DMS114 treated with DMSO at 0.1 percent for 48 hours (cell line): ENCODE results near the gene MBTPS1.

Experiments used
- DNase-seq: peaks from one replicate; lab custom pipeline; 2025; ENCODE audit not compliant: unreplicated experiment; lab: John Stamatoyannopoulos, UW

MBTPS1 gene

DNA sequence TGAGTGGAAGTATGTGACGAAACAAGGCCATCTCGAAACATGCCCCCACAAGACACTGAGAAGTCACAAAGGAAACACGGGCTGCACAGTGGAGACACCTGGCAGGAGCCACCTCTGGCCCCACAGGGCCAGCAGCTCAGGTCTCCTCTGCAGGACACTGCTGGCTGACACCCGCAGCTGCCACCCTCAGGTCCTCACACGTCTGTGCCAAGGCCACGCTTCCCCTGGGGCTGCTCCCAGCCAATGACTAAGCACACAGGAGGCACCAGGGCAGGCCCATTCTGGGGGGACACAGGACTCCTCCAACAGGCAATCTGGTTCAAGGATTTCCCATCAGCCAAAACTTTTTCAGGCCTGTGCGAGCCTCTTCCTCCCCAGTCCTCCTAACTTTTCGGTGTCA is 36.4 kb downstream of the MBTPS1 start:
- DNase-seq: no peak

DNA sequence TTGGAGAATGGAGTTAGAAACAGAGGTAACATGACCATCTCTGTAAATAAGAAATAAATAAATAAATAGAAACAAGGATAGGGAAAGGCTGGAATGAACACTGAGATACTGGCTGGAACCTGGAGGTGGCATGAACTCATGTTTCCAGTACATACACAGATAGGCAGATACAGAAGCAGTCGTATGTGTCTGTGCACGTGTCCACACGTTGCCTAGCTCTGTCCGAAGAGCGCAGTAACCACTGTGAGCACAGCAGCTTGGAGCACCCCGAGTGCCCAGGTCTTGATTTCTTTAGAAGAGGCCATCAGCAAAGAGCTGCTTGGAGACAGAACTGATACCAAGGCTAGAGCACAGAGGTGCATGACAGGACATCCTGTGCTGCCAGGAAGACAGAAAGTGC is 37.1 kb downstream of the MBTPS1 start:
- no peak for DNase-seq

DNA sequence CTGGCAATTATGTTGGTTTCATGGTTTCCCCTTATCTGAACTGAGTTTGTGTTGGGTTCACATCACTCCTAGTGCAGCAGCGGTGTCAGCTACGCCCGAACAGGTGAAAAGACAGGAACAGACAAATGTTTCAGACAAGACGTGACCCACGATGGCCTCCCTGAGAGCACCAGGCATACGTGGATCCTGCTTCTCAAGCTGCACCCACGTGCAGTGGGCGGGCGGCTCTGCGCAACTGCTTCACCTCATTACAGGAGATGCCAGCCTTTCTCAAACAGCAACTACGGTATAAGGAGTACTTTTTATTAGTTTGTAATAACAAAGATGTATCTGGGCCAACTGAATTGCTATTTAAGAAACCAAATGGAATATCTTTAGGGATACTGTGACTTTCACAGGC is 41.4 kb downstream of the MBTPS1 start:
- no peak for DNase-seq

DNA sequence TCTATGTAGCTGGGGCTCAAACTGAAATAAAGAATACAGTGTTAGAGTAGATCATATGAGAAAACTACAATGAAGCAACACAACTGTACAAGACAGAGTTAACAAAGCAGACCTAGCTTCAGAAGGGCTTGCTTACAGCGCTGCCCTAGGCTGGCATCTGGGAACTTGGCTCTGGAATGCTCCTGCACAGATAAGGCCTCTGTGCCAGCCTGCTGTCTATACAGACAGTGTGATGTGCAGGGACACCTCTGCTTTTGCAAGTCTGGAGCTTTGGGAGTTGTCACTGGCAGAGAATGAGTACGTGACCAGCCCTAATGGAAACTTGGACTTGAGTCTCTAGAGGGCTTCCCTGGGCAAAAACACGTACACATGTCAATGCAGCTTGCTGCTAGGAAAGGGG is 42.0 kb downstream of the MBTPS1 start:
- DNase-seq: no peak

DNA sequence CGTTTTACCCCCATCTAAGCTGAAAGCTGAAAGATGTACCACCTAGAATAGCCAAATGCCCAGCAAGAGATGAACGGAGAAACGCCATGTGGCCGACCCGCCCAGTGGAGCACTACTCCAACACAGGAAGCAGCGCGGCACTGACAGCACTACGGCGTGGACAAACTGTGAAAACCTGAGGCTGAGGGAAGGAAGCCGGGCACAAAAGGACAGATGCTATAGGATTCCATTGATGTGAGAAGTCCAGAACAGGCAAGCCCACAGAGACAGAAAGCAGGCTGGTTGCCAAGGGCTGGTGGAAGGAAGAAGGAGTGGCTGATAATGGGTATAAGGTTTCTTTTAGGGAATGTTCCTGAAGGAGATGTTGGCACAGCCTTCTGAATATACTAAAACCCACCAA is 44.7 kb downstream of the MBTPS1 start:
- DNase-seq: no peak

DNA sequence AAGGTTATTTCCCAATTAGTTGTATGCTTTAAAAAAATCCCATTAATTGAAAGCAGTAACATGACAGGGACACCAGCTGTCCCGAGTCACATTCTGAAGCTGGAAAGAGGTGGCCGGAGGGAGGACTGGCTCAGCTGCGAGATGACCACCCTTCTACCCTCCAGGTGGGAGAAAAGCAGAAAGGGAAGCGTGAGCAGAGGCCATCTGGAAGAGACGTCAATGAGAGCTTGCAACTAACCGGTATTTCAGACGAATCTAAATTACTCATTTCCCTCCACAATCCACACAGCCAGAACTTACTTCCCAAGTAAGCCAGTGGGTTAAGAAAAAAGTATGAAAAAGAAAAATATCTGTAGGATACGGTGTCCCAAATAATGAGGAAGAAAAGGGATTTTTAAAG is 45.6 kb downstream of the MBTPS1 start:
- no peak for DNase-seq

DNA sequence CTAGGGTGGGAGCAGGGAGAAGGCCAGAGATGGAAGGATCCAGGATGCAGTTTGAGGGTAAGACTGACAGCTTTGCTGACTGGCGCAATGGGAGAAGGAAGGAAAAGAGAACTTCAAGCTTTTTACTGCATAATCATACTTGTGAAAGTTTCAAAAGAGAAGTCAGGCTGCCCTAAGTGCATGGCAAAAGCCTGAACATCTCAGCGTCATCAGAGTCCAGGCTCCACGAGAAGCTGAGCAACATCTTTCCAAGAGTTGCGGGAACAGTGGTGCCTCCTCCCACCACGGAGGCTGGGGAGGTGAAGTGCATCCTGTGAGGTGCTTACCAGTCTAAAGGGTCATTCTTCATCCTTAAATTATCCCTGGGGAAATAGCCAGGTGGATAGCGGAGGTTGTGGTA is 47.2 kb downstream of the MBTPS1 start:
- DNase-seq: no peak

DNA sequence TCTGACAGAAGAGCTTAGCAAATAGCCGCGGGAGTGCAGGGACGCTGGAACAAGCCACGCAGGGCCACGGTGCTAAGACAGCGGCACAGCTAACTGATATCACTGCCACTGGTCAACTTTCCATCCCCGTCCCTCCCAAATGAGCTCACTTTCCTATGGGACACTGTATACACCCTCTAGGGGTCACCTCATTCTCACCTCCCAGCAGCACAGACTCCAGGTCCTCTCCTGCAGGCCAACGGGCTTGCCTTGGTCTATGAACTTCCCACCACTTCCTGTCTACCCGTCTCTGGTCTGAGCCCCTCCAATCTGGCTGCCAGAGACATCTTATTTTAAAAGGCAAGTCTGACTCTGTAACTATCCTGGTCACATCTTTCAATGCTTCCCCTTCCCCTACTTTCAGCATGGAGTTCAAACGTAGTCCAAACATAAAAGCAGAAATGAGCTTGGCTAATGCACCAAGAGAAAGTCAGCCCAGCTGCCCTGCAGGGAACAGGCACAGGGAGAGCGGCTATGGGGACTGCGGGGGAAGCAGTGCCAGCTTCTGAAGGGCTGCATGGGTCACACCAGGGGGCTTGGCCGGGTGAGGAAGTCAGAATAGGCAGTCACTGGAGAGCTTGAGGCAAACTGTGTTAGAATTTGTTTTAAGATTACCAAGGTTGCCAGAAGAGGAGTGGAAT is 47.8 kb downstream of the MBTPS1 start:
- DNase-seq: no peak

DNA sequence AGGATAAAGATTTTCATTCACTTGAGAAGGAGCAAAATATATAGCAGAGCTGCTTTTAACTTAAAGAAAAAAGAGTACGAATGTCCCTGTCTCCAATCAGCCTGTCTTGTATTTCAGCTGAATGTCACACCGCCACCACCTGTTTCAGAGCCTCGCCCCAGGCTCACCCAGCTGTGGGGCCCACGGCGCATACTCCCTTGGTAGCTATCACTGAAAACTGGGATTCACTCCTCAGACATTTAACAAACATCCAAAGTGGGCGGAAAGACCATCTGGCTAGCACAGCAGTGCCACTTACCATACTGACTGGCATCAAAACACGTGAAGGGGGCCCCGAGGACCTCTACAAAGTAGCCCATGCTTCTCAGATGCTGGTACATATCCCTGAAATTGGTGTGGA is 48.7 kb downstream of the MBTPS1 start:
- no peak for DNase-seq

DNA sequence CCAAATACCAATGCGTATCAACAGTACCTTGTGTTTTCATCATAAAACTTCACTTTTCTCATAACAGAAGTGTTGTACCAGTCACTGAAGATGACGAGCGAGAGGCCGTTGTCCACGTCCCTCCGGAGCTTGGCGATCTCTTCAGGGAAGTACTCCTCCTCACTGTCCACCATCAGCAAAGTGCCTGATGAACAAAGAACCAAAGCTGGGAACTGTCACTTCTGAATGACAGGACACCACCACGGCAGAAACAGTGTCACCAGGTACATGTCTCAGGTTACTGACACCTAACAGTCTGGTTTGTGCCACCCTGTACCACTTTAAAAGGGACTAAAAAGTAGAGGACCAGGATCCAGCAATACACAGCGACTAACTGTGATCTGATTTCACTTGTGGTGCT is 49.1 kb downstream of the MBTPS1 start:
- no peak for DNase-seq

DNA sequence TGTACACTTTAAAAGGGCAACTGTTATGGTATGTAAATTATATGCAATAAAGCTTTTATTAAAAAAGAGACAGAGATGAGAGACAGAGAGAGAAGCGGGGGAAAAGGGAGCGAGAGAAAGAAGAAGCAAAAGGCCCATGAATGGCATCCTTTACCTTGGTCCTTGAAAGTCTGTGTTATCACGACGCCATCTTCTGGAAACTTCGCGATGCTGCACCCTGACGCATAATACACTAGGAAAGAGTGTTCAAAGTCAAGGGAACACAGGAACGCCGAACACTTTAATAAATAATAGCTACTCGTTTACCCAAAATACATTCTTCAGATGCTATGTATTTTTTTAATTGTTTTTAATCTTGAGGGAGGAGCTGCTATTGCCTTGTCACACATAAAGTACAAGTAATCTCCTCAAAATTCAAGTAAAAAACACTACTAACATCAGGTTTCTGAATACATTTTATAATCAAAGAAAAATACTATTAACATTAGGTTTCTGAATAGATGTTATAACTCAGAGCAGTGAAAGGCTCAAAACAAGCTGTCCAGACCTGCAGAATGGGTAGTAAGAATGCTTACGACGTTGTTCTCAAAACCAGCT is 51.1 kb downstream of the MBTPS1 start:
- DNase-seq: peak; percentile 64

DNA sequence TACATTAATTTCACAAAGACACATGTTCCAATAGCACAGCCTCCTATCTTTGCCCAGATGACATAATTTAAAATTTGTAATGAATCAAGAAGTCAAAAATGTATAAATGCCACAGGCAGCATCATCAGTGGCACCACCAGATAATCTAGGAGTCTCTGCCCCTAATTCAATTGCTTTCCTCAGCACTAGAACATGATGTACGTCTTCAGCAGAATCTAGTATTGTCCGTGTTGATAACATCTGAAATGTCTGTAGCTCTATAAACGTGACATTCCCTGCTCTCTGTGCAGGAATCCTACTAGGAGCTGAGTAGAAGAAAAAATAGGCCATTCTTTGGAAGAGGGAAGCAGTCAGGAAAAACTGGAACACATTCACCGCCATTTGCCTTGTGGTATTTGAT is 52.8 kb downstream of the MBTPS1 start:
- no peak for DNase-seq

DNA sequence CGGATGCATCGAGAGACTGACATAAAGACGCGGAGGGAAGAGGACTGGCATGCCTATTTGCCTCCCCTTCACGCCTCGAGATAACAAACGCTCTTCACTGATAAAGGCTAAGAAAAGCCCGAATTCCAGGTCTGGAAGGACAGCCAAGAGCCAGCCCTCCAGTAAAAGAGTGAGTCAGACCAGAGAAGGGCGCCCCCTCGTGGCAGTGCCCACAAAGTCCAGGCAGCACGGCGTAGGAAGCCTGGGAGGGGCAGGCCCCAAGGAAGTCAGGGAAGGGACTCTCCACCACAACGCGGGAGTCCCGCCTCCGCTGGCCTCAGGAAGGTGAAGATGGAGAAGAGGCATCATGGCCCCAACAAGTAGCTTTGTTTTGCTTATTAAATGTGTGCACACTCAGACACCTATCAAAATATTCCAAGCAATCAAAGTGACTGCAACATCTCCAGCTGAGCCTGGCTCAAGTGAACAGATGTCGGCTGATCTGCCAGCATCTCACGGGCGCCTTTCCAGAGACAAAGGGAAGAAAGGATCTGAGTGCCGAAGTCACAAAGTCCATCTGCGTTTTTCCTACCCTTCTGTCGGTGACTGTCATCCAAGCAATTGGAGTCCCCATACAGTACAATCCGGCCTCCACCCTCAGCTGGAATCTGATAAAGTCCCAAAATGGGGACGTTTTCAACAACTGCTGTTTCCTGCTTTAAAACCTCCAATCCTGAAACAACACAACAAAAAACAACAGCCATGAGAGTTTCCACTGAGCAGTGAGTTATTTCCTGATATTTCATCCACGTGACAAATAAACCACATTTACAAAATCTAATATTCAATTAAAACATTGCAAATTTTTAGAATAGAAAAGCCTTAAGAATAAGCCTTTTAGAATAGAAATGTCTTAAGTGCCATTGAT is 53.8 kb downstream of the MBTPS1 start:
- peak; percentile 57 for DNase-seq

DNA sequence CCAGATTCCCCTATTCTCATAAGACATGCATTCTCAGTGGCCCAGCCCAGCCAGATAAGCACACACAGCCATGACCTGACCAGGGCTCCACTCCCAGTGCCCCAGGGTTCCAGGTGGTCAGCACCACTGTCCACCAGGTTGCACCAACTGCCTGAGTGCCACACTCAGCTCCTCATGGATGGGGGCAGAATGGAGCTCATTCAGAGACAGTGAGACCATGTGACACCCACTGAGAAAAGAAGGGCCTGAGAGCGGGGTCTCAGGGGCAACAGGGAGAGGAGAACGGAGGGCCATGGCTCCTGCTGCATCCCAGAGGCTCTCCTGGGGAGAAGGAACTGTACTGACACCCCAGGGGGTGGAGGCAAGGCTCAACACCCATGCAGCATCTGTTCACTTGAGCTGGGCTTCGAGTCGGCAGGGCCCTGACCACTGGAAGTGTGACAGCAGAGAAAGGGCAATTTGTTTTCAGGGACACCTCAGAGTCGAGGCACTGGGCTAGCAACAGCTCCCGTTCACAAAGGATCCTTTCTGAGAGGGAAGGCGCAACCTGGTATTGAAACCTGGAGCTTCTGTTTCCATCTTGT is 55.4 kb downstream of the MBTPS1 start:
- DNase-seq: no peak

DNA sequence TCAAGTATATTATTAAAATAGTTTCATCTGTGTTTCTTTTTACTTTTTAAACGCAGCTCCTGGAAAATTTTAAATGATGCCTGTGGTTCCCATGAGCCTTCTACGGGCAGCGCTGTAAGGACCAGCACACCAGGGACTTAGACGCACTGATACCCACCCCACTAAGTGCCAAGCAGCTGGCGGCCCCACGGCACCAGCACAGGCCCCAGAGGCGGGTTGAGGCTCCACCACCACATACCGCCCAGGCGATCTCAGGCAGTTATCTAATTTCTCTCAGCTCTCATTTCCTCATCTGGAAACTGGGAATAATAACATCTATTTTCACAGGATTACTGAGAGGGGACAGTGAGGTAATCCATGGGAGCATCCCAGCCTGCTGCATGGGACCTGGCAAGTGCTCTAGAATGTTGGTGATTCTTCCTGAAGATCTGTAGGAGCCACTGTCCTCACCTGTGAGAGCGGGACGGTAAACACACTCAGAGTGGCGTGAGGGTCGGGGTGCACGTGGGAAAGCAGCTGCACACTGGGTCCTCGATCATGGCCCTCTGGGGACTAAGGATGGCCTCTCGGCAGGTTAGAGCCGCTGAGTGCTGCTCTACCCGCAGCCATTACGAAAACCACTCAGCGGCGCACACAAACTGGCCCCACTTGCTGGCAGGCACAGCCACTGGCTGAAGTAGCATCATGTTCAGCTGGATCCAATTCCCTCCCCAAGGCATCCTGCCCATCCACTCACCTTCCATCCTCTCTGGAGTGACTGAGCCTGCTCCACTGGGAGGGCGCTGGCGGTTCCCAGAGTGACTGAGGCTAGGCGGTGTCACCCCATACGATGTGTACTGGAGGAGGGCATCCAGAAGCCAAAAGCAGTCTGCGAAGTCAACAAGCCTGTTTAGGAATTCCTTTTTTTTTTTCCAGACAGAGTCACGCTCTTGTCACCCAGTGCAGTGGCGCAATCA is 56.5 kb downstream of the MBTPS1 start:
- no peak for DNase-seq

DNA sequence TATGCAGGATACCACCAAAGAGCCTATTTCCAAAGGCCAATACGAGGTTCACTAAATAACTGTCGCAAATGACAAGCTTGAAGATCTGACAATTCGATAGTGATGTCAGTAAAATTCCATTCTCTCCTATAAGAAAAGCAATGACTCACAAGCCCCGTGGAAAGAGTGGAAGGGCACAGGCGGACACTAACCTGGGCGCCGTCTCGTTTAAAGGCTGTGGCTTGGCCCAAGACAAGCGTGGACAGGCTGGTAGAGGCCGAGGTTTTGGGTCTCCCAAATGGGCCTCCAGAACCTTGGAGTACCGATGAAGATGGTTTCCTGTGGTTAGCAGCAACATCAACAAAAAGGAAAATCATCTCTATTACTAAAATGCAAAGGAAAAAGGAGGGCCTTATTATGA is 57.6 kb downstream of the MBTPS1 start:
- no peak for DNase-seq

DNA sequence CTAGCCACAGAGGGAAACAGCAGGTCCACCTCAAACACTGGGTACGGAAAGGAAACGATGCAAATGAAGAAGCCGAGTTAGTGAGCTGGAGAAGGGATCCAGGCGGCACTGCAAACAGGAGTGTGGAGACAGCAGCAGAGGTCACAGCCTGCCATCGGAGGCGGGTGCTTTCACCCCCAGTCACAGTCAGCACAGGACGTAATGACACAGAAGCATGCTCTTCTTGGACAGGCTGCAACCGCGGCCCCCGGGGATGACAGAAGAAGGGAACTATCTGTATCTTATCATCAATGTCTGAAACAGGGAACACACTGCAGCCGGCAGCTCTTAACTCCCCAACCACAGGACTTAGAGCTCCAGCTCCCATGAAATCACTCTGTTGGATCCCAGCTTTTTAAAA is 58.1 kb downstream of the MBTPS1 start:
- DNase-seq: no peak

DNA sequence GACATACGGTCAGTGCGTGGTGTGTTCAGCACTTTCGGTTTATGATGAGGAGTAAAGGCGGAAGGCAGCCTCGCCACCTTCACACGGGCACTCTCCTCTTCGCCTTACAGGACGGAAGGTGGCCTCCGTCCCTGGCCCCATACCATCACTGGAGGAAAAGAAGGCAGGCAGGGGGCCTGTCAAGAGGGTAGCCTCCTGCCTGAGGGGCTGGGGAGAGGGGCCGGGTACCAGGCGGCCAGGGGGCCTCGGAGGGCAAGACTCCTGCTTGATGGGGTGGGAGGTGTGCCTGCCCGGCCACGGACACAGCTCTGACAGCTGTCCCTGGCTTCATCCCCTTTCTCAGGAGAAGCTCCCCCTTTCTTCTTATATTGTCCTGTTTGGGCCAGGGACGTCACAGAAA is 58.5 kb downstream of the MBTPS1 start:
- no peak for DNase-seq

DNA sequence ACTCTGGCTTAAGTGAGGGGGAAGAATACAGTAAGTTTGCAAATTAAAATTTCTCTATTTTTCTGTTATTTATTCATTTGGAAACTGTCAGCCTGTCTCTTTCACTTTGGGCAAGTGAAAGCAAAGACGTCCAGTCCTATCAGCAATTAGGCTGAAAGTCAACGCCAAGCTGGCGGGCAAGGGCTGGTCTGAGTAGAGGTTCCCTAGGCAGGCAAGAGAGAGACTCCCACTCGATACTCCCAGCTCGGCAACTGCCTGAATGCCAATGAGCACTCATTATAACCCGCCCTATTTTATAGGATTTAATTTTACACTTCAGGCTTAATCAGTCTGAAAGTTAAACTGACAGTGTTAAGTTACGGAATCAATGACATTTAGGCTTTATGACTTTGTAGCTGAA is 59.8 kb downstream of the MBTPS1 start:
- DNase-seq: no peak

DNA sequence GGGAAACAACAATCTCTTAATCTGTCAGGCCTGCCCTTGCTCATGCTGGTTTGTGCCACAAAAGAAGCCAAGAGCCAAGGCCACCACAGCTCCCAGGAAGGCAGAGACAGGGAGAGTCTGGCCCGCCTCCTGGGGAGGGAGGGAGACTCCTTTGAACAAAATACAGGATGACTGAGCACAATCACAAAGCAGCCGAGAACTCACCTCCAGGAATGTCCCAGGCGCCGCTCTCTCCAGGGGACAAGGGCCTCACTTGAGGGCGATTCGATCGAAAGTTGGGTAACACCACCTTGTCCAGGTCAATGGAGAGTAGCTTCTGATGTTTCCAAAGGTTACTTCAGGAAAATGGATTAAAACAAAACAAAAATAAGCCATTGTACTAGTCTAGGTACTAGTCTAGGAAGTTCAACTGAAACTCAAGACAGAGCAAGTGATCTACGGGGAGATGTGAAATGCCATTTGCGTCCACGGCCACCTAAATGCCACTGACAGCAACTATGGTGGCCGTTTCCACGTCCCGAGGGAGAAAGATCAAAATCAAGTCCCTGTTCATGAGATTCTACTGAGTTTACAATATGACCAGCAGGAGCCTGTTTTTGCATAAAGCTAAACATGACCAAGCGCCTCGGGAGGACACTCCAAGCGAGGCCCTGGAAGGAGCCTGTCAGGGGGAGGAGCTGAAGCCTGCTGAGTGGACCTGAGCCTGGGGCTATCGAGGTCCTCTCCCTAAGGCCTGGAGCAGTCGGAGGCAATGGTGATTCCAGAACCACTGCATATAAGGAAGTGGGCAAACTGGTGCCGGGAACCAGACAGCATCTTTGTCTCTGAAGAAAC is 60.7 kb downstream of the MBTPS1 start:
- no peak for DNase-seq
